SK-N-SH treated with all-trans-retinoic acid at 6 μM for 48 hours (cell line): ENCODE data around the gene ARHGAP21.

Experiments
- ATAC-seq: fragments of 200-7000 bp; cut with Tn5 transposase; 3 replicates; pipeline ENCODE4 v1.9.1; 2020; ENCODE audit warnings: mild to moderate bottlenecking, moderate library complexity
- ARNTL ChIP-seq: fragments of 450-650 bp; formaldehyde crosslinking; IDR thresholded peaks from 2 replicates; pipeline ENCODE4 v1.5.0; 2020; ENCODE audit warnings: low read depth, mild to moderate bottlenecking, moderate library complexity, borderline replicate concordance
- BACH2 ChIP-seq: fragments of 250-450 bp; sonication (Bioruptor Pico); IDR thresholded peaks from 2 replicates; pipeline ENCODE4 v1.9.0; 2021; ENCODE audit warnings: mild to moderate bottlenecking, borderline replicate concordance
- CSDC2 ChIP-seq: fragments of 250-450 bp; sonication (Bioruptor Pico); IDR thresholded peaks from 2 replicates; pipeline ENCODE4 v1.5.0; 2020; ENCODE audit warnings: mild to moderate bottlenecking, moderate library complexity
- ESRRG ChIP-seq: fragments of 250-450 bp; sonication (Bioruptor Pico); IDR thresholded peaks from 2 replicates; pipeline ENCODE4 v1.6.1; 2021; ENCODE audit warnings: mild to moderate bottlenecking
- GLIS3 ChIP-seq: fragments of 250-450 bp; sonication (Bioruptor Pico); IDR thresholded peaks from 2 replicates; pipeline ENCODE4 v1.5.0; 2020; ENCODE audit warnings: mild to moderate bottlenecking, moderate library complexity
- ISL1 ChIP-seq: fragments of 250-450 bp; sonication (Bioruptor Pico); IDR thresholded peaks from 2 replicates; pipeline ENCODE4 v2.1.2; 2022; ENCODE audit warnings: mild to moderate bottlenecking, moderate library complexity
- OSR1 ChIP-seq: fragments of 250-450 bp; sonication (Bioruptor Pico); IDR thresholded peaks from 2 replicates; pipeline ENCODE4 v1.8.0; 2022; ENCODE audit warnings: moderate library complexity, mild to moderate bottlenecking, inconsistent platforms
- PPARA ChIP-seq: fragments of 250-450 bp; sonication (Bioruptor Pico); IDR thresholded peaks from 2 replicates; pipeline ENCODE4 v1.5.0; 2020; ENCODE audit warnings: mild to moderate bottlenecking, borderline replicate concordance
- RARB ChIP-seq: fragments of 250-450 bp; sonication (Bioruptor Pico); IDR thresholded peaks from 2 replicates; pipeline ENCODE4 v1.8.0; 2021; ENCODE audit warnings: mild to moderate bottlenecking, moderate library complexity
- SNAI2 ChIP-seq: fragments of 250-450 bp; sonication (Bioruptor Pico); IDR thresholded peaks from 2 replicates; pipeline ENCODE4 v1.5.0; 2020; ENCODE audit warnings: mild to moderate bottlenecking, moderate library complexity
- TCF4 ChIP-seq: fragments of 250-450 bp; sonication (Bioruptor Pico); IDR thresholded peaks from 2 replicates; pipeline ENCODE4 v1.8.0; 2021; ENCODE audit warnings: mild to moderate bottlenecking, moderate library complexity, borderline replicate concordance
- TOX ChIP-seq: fragments of 250-450 bp; sonication (Bioruptor Pico); IDR thresholded peaks from 2 replicates; pipeline ENCODE4 v1.8.0; 2021; ENCODE audit warnings: mild to moderate bottlenecking, moderate library complexity, borderline replicate concordance
- ZC3H10 ChIP-seq: fragments of 250-450 bp; sonication (Bioruptor Pico); IDR thresholded peaks from 2 replicates; pipeline ENCODE4 v1.5.1; 2021; ENCODE audit warnings: mild to moderate bottlenecking, moderate library complexity
- ZFP3 ChIP-seq: fragments of 250-450 bp; sonication (Bioruptor Pico); IDR thresholded peaks from 2 replicates; pipeline ENCODE4 v1.5.0; 2020; ENCODE audit warnings: mild to moderate bottlenecking, moderate library complexity
- ZNF565 ChIP-seq: fragments of 450-650 bp; formaldehyde crosslinking; conservative IDR thresholded peaks from 2 replicates; pipeline ENCODE4 v1.5.0; 2020; ENCODE audit warnings: low read depth, mild to moderate bottlenecking, moderate library complexity
- ZNF70 ChIP-seq: fragments of 450-650 bp; formaldehyde crosslinking; IDR thresholded peaks from 2 replicates; pipeline ENCODE4 v1.5.0; 2020; ENCODE audit warnings: mild to moderate bottlenecking, moderate library complexity
- ZNF8 ChIP-seq: fragments of 450-650 bp; formaldehyde crosslinking; IDR thresholded peaks from 2 replicates; pipeline ENCODE4 v1.5.0; 2020; ENCODE audit warnings: mild to moderate bottlenecking, moderate library complexity
- TF ChIP-seq, protein P1 (sequence below): fragments of 250-450 bp; sonication (Bioruptor Pico); IDR thresholded peaks from 2 replicates; pipeline ENCODE4 v1.5.1; 2020; ENCODE audit warnings: low read depth, mild to moderate bottlenecking, moderate library complexity
- TF ChIP-seq, protein P2 (sequence below): fragments of 250-450 bp; sonication (Bioruptor Pico); IDR thresholded peaks from 2 replicates; pipeline ENCODE4 v1.8.0; 2020; ENCODE audit warnings: mild to moderate bottlenecking, moderate library complexity, borderline replicate concordance
- TF ChIP-seq, protein P3 (sequence below): fragments of 250-450 bp; sonication (Bioruptor Pico); IDR thresholded peaks from 2 replicates; pipeline ENCODE4 v1.5.1; 2021; ENCODE audit warnings: mild to moderate bottlenecking, moderate library complexity
- TF ChIP-seq, protein P4 (sequence below): fragments of 250-450 bp; sonication (Bioruptor Pico); IDR thresholded peaks from 2 replicates; pipeline ENCODE4 v1.5.0; 2020; ENCODE audit warnings: mild to moderate bottlenecking, moderate library complexity
- TF ChIP-seq, protein P5 (sequence below): fragments of 250-450 bp; sonication (Bioruptor Pico); IDR thresholded peaks from 2 replicates; pipeline ENCODE4 v1.8.0; 2021; ENCODE audit warnings: low read depth, mild to moderate bottlenecking, moderate library complexity, borderline replicate concordance

The ARHGAP21 gene

DNA sequence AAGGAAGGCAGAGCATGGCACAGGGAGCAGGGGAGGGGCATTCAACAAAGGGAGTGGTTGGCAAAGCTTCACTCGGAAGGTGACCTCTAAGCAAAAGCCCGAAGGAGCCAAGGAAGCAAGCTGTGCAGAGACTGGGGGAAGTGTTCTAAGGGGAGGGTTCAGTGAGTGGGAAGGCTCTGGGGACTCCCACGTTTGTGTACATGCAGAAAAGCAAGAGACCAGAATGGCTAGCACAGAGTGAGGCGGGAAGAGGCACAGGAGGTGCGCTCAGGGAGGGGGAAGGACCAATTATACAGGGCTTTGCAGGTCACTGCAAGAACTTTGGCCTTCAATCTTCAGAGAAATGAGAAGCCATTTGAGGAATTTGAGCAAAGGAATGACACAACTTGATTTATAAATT lies 7.4 kb downstream of the ARHGAP21 start:
- ATAC-seq = no peak
- no peak for TF ChIP-seq ISL1 (CRISPR knock-in tag)
- no peak for TF ChIP-seq TCF4 (CRISPR knock-in tag)
- TF ChIP-seq, protein P1, sequence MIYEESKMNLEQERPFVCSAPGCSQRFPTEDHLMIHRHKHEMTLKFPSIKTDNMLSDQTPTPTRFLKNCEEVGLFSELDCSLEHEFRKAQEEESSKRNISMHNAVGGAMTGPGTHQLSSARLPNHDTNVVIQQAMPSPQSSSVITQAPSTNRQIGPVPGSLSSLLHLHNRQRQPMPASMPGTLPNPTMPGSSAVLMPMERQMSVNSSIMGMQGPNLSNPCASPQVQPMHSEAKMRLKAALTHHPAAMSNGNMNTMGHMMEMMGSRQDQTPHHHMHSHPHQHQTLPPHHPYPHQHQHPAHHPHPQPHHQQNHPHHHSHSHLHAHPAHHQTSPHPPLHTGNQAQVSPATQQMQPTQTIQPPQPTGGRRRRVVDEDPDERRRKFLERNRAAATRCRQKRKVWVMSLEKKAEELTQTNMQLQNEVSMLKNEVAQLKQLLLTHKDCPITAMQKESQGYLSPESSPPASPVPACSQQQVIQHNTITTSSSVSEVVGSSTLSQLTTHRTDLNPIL (CRISPR knock-in tag) = no peak
- TF ChIP-seq, protein P2, sequence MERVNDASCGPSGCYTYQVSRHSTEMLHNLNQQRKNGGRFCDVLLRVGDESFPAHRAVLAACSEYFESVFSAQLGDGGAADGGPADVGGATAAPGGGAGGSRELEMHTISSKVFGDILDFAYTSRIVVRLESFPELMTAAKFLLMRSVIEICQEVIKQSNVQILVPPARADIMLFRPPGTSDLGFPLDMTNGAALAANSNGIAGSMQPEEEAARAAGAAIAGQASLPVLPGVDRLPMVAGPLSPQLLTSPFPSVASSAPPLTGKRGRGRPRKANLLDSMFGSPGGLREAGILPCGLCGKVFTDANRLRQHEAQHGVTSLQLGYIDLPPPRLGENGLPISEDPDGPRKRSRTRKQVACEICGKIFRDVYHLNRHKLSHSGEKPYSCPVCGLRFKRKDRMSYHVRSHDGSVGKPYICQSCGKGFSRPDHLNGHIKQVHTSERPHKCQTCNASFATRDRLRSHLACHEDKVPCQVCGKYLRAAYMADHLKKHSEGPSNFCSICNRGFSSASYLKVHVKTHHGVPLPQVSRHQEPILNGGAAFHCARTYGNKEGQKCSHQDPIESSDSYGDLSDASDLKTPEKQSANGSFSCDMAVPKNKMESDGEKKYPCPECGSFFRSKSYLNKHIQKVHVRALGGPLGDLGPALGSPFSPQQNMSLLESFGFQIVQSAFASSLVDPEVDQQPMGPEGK = no peak
- TF ChIP-seq, protein P3, sequence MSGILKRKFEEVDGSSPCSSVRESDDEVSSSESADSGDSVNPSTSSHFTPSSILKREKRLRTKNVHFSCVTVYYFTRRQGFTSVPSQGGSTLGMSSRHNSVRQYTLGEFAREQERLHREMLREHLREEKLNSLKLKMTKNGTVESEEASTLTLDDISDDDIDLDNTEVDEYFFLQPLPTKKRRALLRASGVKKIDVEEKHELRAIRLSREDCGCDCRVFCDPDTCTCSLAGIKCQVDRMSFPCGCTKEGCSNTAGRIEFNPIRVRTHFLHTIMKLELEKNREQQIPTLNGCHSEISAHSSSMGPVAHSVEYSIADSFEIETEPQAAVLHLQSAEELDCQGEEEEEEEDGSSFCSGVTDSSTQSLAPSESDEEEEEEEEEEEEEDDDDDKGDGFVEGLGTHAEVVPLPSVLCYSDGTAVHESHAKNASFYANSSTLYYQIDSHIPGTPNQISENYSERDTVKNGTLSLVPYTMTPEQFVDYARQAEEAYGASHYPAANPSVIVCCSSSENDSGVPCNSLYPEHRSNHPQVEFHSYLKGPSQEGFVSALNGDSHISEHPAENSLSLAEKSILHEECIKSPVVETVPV (CRISPR knock-in tag) = no peak
- no peak for TF ChIP-seq TOX (CRISPR knock-in tag)
- no peak for TF ChIP-seq OSR1 (CRISPR knock-in tag)
- TF ChIP-seq ZNF565 (CRISPR knock-in tag) = no peak
- TF ChIP-seq ZNF8 (CRISPR knock-in tag) = no peak
- TF ChIP-seq GLIS3 = no peak
- TF ChIP-seq ESRRG (CRISPR knock-in tag) = no peak
- TF ChIP-seq ZNF70 (CRISPR knock-in tag) = no peak

DNA sequence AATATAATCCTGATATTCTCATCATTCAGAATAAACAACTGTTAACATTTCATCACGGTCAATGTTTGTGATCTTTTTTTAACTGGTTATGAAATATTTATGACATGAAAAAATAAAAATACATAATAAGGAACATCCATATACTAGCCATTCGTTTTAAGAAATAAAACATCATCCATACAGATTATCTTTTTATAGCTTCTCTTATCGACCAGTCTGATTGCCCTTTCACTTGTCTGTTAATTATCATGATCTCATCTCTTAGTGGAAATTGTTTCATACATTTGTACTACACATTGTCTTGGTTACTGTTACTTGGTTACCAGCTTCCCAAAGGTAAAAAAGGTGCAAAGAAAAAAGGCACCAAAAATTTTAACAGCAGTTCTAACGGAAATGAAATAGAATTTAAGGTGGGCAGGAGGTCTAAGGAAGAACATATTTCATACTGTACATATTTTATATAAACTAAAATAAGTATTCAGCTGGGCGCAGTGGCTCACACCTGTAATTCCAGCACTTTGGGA lies 8.4 kb downstream of the ARHGAP21 start:
- no peak for ATAC-seq
- TF ChIP-seq, protein P4, sequence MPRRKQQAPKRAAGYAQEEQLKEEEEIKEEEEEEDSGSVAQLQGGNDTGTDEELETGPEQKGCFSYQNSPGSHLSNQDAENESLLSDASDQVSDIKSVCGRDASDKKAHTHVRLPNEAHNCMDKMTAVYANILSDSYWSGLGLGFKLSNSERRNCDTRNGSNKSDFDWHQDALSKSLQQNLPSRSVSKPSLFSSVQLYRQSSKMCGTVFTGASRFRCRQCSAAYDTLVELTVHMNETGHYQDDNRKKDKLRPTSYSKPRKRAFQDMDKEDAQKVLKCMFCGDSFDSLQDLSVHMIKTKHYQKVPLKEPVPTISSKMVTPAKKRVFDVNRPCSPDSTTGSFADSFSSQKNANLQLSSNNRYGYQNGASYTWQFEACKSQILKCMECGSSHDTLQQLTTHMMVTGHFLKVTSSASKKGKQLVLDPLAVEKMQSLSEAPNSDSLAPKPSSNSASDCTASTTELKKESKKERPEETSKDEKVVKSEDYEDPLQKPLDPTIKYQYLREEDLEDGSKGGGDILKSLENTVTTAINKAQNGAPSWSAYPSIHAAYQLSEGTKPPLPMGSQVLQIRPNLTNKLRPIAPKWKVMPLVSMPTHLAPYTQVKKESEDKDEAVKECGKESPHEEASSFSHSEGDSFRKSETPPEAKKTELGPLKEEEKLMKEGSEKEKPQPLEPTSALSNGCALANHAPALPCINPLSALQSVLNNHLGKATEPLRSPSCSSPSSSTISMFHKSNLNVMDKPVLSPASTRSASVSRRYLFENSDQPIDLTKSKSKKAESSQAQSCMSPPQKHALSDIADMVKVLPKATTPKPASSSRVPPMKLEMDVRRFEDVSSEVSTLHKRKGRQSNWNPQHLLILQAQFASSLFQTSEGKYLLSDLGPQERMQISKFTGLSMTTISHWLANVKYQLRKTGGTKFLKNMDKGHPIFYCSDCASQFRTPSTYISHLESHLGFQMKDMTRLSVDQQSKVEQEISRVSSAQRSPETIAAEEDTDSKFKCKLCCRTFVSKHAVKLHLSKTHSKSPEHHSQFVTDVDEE = no peak
- no peak for TF ChIP-seq SNAI2 (CRISPR knock-in tag)
- TF ChIP-seq CSDC2 (CRISPR knock-in tag) = no peak
- TF ChIP-seq OSR1 (CRISPR knock-in tag) = no peak
- TF ChIP-seq RARB = no peak
- TF ChIP-seq ZNF70 (CRISPR knock-in tag) = no peak
- TF ChIP-seq, protein P5, sequence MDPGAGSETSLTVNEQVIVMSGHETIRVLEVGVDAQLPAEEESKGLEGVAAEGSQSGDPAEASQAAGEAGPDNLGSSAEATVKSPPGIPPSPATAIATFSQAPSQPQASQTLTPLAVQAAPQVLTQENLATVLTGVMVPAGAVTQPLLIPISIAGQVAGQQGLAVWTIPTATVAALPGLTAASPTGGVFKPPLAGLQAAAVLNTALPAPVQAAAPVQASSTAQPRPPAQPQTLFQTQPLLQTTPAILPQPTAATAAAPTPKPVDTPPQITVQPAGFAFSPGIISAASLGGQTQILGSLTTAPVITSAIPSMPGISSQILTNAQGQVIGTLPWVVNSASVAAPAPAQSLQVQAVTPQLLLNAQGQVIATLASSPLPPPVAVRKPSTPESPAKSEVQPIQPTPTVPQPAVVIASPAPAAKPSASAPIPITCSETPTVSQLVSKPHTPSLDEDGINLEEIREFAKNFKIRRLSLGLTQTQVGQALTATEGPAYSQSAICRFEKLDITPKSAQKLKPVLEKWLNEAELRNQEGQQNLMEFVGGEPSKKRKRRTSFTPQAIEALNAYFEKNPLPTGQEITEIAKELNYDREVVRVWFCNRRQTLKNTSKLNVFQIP (CRISPR knock-in tag) = no peak
- no peak for TF ChIP-seq PPARA (CRISPR knock-in tag)
- no peak for TF ChIP-seq ISL1 (CRISPR knock-in tag)
- no peak for TF ChIP-seq ZFP3 (CRISPR knock-in tag)
- TF ChIP-seq ARNTL (CRISPR knock-in tag) = no peak
- TF ChIP-seq TOX (CRISPR knock-in tag) = no peak
- no peak for TF ChIP-seq BACH2 (CRISPR knock-in tag)
- TF ChIP-seq TCF4 (CRISPR knock-in tag) = no peak
- no peak for TF ChIP-seq ZNF565 (CRISPR knock-in tag)
- TF ChIP-seq ZC3H10 (CRISPR knock-in tag) = no peak
- TF ChIP-seq, protein P3 (CRISPR knock-in tag) = no peak
- TF ChIP-seq ZNF8 (CRISPR knock-in tag) = no peak
- TF ChIP-seq, protein P1 (CRISPR knock-in tag) = no peak
- TF ChIP-seq, all 23 proteins: peak for 0
